GM21717 (cell line): ENCODE data around the gene PRR29.
A peak's percentile ranks its signal among the peaks of the same experiment; 100 is the strongest.

Experiments used
- ATAC-seq: cut with Tn5 transposase; IDR thresholded peaks from one replicate; pipeline ENCODE4 v1.9.1; 2021; ENCODE audit warnings: mild to moderate bottlenecking, moderate library complexity; ENCODE audit not compliant: unreplicated experiment

Gene PRR29

GRCh38 chr17:64008346-64008745, 10.2 kb downstream of the PRR29 start:
- no peak for ATAC-seq

DNA sequence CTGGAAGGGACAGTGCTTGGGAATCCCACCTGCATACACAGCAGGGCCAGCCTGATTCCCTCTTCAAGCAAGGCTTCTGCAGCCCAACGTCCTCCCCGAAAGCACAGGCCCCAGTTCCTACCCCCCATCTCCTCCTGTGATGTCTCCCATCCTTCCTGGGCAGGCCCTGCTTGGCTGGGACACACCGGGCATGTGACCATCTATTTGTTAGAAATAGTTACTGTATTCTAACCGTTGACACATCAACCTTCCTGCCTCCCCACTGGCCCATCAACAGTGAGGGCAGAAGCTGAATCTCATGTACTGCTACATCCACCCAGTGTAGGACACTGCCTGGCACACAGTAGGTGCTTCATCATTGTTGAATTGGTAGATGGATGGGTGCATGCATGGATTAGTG, 10.7 kb downstream of the PRR29 start:
- no peak for ATAC-seq

- no peak for ATAC-seq
Measured at GRCh38 chr17:64009571-64010402, 11.6 kb downstream of the PRR29 start.

- ATAC-seq = no peak
Measured at GRCh38 chr17:64015447-64015846, 17.3 kb downstream of the PRR29 start.

GRCh38 chr17:64016231-64016784, 18.2 kb downstream of the PRR29 start:
- no peak for ATAC-seq

DNA sequence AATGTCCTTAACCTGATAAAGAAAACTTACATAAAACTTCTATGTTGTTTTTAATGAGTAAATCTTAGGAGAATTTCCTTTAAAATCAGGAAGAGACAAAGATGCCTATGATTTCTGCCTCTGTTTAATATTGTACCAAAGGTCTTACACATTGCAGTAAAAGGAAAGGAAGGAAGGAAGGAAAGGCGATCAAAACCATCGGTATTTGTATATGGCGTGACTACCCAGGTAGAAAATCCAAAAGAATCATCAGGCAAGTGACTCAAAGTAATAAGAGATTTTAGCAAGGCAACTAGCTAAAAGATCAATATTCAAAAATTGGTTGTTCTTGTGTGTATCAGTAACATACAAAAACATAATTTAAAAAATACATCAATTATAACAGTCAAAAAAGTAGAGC, 18.8 kb downstream of the PRR29 start:
- ATAC-seq = no peak

- no peak for ATAC-seq
Measured at GRCh38 chr17:64017381-64017980, 19.3 kb downstream of the PRR29 start.

GRCh38 chr17:64019551-64019961, 21.4 kb downstream of the PRR29 start:
- peak; percentile 4 for ATAC-seq

DNA sequence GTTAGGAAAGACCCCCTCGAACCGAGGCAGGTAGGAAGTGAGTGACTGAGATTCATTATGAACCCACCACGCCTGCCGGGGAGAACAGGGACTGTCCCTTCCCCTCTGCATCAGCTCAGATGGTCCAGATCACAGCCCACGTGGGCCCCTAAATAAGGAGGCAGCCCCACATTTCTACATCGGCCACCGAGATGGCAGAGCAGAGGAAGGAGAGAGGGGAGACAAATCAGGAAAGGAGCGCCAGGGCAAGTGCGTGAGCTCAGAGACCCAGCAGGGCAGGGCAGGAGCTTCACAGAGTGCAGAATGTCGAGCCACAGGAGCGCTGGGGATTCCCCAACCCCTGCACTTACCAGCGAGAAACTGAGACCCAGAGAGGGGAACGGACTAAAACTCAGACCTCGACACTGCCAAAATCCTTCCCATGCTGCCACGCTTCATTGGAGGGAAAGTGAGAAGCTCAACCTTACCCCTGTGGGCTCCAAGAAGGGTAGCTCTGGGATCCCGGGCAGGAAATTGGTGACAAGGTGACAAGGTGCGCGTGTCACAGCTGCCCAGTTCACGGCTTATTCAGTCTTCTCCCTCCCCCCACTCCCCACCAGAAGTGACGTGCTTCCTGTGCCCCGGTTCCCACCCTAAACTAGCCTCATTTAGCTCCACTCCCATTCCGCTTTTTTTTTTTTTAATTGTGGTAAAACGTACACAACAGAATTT, 22.1 kb downstream of the PRR29 start, which contains the start of gene ICAM2:
ICAM2 (minus strand) TSS at position 578 of the 711 bp plus-strand sequence. CDS start 13,942 bp downstream, outside the sequence.
- peak; percentile 60 for ATAC-seq

DNA sequence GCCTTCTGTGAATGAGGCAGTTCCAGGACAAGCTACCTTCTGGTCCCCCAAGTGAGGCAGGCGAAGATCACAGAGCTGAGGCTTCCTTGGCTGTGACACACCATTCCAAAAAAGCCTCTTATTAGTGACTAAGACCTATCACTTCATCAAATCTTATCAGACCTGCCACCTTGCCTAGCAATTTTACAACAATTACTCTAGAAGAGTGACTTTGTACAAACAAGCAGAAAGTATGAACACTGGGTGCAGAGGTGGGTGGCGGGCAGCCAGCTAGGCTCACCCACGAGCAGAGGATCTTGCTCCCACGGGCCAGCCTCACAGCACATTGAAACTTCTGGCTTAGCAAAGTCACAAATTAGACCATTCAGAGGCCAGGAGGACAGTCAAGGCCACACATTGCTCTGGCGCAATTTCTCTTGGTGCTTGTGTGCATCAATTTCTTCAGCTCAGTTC, 24.5 kb downstream of the PRR29 start:
- ATAC-seq = no peak

- ATAC-seq = no peak
Measured at GRCh38 chr17:64024215-64024654, 26.1 kb downstream of the PRR29 start.

- no peak for ATAC-seq
Measured at GRCh38 chr17:64024781-64025731, 26.9 kb downstream of the PRR29 start.

- ATAC-seq = no peak
Measured at GRCh38 chr17:64025732-64026294, 27.7 kb downstream of the PRR29 start.

DNA sequence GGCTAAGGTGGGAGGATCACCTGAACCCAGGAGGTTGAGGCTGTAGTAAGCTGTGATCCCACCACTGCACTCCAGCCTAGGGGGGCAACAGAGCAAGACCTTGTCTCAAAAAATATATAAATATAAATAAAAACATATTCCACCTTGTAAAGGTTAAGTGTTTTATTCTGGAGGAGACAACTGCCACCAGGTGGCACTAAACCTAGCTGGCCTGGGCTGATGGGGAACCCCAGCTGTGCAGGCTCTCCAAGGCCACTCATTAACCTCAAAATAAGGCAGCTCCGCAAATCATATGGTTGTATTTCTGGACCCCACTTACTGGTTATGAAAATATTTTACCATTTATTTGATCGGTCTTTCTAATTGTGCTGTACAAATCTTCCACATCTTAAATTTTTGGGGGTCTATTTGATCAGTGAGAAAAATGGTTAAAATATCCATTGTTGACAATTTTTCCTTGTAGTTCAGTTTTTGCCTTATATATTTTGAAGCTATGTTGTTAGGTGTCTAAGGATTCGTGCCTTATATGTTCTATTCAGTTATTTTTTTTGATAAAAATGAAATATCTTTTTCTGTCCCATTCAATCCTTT, 30.8 kb downstream of the PRR29 start:
- no peak for ATAC-seq

DNA sequence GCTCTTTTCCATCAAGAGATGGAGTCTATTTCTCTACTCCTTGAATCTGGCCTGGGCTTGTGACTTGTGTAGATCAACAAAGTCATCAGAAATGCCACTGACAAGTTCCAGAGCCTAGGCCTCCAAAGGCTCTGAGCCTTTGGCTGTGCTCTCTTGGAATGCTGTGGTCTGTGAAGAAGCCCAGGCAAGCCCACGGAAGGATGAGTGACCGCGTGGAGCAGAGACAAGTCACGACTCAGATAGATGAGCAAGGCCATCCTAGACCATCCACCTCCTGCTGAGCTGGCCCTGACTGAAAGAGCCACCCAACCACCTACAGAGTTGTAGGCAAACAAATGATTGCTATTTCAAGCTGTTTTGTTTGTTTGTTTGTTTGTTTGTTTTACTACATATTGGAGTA, 33.9 kb downstream of the PRR29 start:
- no peak for ATAC-seq

- ATAC-seq = no peak
Measured at GRCh38 chr17:64036198-64036922, 38.2 kb downstream of the PRR29 start.

DNA sequence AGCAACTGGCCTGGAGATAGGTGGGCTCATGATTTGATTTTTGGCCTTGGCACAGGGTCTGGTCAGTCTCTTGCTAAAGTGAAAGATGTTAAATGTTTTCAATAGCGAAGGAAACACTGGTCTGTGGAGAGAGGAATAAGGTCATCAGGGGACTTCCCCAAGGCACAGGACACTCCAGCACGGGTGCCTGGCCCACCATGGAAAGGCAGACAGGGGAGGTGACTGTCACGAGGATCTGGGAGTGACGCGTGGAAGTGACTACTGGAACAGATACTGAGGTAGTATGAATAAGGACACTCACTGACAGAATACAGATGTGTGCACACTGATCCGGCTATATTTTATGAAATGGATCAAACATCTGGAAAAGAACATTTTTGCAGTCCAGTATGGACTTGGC, 39.0 kb downstream of the PRR29 start:
- ATAC-seq = no peak

DNA sequence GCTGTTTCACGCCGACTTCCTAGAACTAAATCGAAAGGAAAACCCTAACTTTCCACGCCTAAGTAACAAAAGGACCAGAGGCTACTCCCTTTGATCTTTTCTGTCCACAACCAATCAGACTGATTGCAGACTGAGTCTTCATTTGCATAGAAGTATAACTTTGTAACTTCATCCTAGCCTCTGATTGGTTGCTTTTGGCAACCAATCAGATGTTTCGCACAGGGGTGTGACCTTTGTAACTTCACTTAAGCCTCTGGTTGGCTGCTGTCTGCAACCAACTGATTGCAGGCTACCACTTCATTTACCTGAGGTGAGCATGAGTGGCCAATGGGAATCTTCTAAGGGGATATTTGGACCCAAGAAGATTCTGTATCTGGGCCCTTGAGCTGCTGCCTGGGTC, 39.7 kb downstream of the PRR29 start:
- ATAC-seq = no peak
